Activated CD4-positive, alpha-beta memory T cell treated with anti-CD3 and anti-CD28 coated beads, Interleukin-2, amount 10 ng/mL, durations not matched to agents 7 days and 5 days (primary cell): ENCODE measurements around the gene AGAP1. TPM values are rescaled to one million over a fixed set of nuclear protein-coding genes. Genes with fewer than 3 reads are reported as not detected.
A peak's percentile ranks its signal among the peaks of the same experiment; 100 is the strongest.
"Not testable (repeated sequence)": the region's sequence is repeated elsewhere in the genome, so short reads cannot be mapped to it uniquely, and the experiment has no call there.

Experiments
- CTCF ChIA-PET: fragments of 350-600 bp; sonication (Branson Sonifier 250); formaldehyde crosslinking; loops from one replicate; lab custom pipeline; 2021; ENCODE audit warnings: antibody characterized with exemption, inconsistent platforms; lab: Charles Lee
- POLR2A ChIA-PET: fragments of 350-600 bp; sonication (Branson Sonifier 250); formaldehyde crosslinking; loops from one replicate; lab custom pipeline; 2021; ENCODE audit warnings: antibody characterized with exemption; lab: Charles Lee
- DNase-seq: peaks from one replicate; pipeline ENCODE4 v3.0.0-alpha.2; 2020
- H3K27ac Mint-ChIP-seq: one replicate; pipeline ENCODE4 v1.8.0; 2021; ENCODE audit warnings: mild to moderate bottlenecking, mixed read lengths
- H3K27me3 Mint-ChIP-seq: one replicate; pipeline ENCODE4 v1.8.0; 2021; ENCODE audit warnings: mixed read lengths
- H3K36me3 Mint-ChIP-seq: one replicate; pipeline ENCODE4 v1.8.0; 2021; ENCODE audit warnings: low read depth, mixed read lengths
- H3K4me1 Mint-ChIP-seq: one replicate; pipeline ENCODE4 v1.8.0; 2021; ENCODE audit warnings: mixed read lengths
- H3K4me3 Mint-ChIP-seq: one replicate; pipeline ENCODE4 v1.8.0; 2021; ENCODE audit warnings: mild to moderate bottlenecking, mixed read lengths
- H3K9me3 Mint-ChIP-seq: one replicate; pipeline ENCODE4 v1.8.0; 2021; ENCODE audit warnings: mixed read lengths
- total RNA-seq, 2 experiments: library from RNA; stranded (reverse); gene quantifications; one replicate each; pipeline ENCODE4 v1.2.3, GENCODE V29; 2021

The AGAP1 gene
- total RNA-seq, 2 experiments from 2014 or later = 1.1 to 1.2 TPM

DNA sequence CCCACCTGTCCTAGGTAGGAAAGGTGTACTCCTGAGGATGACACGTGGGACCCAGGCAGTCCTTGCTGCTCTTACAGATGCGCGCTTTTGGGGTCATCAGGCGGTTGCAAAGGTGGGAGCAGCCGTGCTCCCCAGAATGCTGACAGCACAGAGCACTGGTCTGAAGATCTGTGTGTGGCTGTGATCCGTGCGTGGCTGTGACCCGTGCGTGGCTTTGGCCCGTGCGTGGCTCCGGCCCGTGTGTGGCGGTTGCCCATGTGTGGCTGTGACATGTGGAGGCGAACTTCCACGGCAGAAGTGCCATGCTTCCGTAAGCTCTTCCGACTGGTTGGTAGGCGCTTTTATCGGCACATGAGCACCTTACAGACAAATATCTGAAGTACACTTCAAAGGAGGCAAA lies 270.0 kb downstream of the AGAP1 start:
- H3K9me3 Mint-ChIP-seq = no peaks in the 10 kb centered on the region
- DNase-seq = no peak
- ChIA-PET POLR2A (no interaction called here), CTCF (no interaction called here)
- no peak overlapping the region for H3K4me3 Mint-ChIP-seq
- H3K27me3 Mint-ChIP-seq = no peaks in the 10 kb centered on the region
- H3K4me1 Mint-ChIP-seq = no peaks in the 10 kb centered on the region
- H3K36me3 Mint-ChIP-seq = no peaks in the 10 kb centered on the region
- H3K27ac Mint-ChIP-seq = no peak overlapping the region

DNA sequence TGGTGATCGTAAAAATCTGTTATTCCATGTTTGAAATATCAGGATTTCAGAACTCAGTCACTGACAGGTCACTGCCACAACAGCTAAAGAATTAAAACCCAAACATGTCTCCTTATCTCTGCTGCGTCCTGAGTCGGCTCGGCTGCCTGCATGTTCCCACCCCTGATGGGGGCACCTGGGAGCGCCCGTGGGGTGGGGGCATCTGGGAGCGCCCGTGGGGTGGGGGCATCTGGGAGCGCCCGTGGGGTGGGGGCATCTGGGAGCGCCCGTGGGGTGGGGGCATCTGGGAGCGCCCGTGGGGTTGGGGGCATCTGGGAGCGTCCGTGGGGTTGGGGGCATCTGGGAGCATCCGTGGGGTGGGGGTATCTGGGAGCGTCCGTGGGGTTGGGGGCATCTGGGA lies 270.6 kb downstream of the AGAP1 start:
- DNase-seq, H3K4me3 Mint-ChIP-seq, H3K4me1 Mint-ChIP-seq, H3K27me3 Mint-ChIP-seq, CTCF ChIA-PET, POLR2A ChIA-PET, H3K36me3 Mint-ChIP-seq, H3K27ac Mint-ChIP-seq, H3K9me3 Mint-ChIP-seq: not testable (repeated sequence)

DNA sequence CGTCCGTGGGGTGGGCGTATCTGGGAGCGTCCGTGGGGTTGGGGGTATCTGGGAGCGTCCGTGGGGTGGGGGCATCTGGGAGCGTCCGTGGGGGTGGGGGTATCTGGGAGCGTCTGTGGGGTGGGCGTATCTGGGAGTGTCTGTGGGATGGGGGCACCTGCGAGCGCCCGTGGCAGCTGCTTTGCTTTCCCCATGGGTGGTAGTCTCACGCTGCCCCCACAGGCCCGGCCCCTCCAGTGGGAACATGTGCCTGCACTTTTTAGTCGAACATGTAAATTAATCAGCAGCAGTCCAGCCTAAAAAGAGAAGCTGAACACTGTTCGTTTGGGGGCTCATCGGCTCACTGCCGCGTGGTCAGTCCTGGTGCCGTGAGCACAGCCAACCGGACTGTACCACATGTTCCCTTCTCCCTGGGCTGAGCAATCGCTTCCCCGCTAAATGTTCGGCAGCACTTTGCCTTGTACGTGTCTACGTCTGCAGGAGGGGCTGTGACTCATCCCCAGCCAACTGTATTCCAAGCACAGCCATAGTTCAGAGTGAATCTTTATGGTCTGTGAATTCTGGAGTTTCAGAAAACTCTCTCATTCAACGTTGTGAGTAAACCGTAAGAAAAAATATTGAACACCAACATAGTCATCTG lies 271.5 kb downstream of the AGAP1 start:
- Mint-ChIP-seq H3K27me3 (no peaks in the 10 kb centered on the region), H3K36me3 (no peaks in the 10 kb centered on the region), H3K9me3 (no peaks in the 10 kb centered on the region), H3K4me1 (no peaks in the 10 kb centered on the region), H3K27ac (no peak overlapping the region), H3K4me3 (no peak overlapping the region)
- ChIA-PET POLR2A (no interaction called here), CTCF (interaction anchor here (0.7 to 2.5 kb wide), 9 partner anchors 9 to 416 kb away, joined by 3 to 23 read pairs (median 8); no protein-coding TSS in a partner anchor)
- DNase-seq = no peak

DNA sequence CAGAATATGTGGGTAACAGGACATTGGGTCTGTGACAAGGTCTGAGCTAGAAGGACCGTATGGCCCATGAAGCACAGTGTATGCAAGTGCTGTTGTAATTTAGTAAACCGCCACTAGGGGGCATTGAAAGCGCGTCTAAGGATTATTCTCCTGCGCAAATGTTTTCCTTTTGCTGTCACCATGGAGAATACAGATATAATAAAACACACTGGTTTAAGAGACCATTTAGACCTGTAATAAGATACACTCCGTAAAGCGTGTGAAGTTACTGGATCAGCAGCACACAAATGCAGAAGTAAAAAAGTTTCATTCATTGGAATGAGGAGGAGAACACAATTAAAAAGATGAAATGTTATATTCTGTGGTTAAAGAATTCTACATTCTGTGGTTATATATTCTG lies 272.4 kb downstream of the AGAP1 start:
- peak; percentile 51 for DNase-seq
- Mint-ChIP-seq H3K4me3 (no peak overlapping the region), H3K27me3 (no peaks in the 10 kb centered on the region), H3K9me3 (no peaks in the 10 kb centered on the region), H3K4me1 (no peaks in the 10 kb centered on the region), H3K36me3 (no peaks in the 10 kb centered on the region), H3K27ac (no peak overlapping the region)
- ChIA-PET CTCF (interaction anchor here (0.5 to 2.5 kb wide), 12 partner anchors 10 to 415 kb away, joined by 3 to 23 read pairs (median 7); no protein-coding TSS in a partner anchor), POLR2A (no interaction called here)

DNA sequence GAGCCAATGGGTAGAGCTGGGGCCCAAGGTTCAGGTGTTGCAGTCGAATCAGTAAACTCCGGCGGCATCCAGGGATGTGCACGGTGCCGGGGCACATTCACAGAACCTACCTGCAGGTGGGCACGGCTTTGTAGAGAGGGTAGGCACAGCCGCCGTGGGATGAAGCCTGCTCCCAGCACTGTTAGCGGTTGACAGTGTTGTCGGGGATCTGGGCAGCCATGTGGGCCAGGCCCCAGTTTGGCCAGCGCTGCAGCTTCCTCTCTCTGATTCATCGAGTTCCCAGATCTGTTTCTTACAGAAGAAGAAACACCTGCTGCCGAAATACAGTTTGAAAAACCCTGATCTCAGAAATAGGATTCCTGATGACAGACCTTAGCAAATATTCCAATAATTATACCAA lies 274.8 kb downstream of the AGAP1 start:
- H3K27ac Mint-ChIP-seq = no peak overlapping the region
- H3K4me1 Mint-ChIP-seq = no peaks in the 10 kb centered on the region
- H3K27me3 Mint-ChIP-seq = no peaks in the 10 kb centered on the region
- H3K36me3 Mint-ChIP-seq = no peaks in the 10 kb centered on the region
- DNase-seq = no peak
- ChIA-PET CTCF (no interaction called here), POLR2A (no interaction called here)
- H3K9me3 Mint-ChIP-seq = no peaks in the 10 kb centered on the region
- no peak overlapping the region for H3K4me3 Mint-ChIP-seq

DNA sequence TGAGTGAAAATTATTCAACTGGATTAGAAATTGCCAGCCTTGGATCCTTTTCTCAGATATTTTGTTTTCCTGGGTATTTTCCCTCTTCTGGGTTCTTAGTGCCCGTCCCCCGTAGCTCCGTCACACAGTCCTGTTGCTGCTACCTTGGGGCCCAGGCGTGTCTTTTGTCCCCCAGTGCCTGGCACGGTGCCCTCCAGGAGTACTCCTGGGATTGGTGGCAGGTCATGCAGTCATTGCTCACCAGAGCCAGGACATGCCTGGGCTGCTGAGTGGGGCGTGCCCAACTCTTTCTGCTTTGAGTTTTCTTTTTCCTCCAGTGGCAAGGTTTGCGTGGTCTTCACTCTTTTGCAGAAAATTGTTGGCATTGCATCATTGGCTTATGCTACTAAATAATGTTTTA lies 275.2 kb downstream of the AGAP1 start:
- ChIA-PET CTCF (no interaction called here), POLR2A (no interaction called here)
- no peaks in the 10 kb centered on the region for H3K36me3 Mint-ChIP-seq
- H3K4me1 Mint-ChIP-seq = no peaks in the 10 kb centered on the region
- H3K4me3 Mint-ChIP-seq = no peak overlapping the region
- no peak for DNase-seq
- H3K9me3 Mint-ChIP-seq = no peaks in the 10 kb centered on the region
- no peak overlapping the region for H3K27ac Mint-ChIP-seq
- H3K27me3 Mint-ChIP-seq = no peaks in the 10 kb centered on the region

DNA sequence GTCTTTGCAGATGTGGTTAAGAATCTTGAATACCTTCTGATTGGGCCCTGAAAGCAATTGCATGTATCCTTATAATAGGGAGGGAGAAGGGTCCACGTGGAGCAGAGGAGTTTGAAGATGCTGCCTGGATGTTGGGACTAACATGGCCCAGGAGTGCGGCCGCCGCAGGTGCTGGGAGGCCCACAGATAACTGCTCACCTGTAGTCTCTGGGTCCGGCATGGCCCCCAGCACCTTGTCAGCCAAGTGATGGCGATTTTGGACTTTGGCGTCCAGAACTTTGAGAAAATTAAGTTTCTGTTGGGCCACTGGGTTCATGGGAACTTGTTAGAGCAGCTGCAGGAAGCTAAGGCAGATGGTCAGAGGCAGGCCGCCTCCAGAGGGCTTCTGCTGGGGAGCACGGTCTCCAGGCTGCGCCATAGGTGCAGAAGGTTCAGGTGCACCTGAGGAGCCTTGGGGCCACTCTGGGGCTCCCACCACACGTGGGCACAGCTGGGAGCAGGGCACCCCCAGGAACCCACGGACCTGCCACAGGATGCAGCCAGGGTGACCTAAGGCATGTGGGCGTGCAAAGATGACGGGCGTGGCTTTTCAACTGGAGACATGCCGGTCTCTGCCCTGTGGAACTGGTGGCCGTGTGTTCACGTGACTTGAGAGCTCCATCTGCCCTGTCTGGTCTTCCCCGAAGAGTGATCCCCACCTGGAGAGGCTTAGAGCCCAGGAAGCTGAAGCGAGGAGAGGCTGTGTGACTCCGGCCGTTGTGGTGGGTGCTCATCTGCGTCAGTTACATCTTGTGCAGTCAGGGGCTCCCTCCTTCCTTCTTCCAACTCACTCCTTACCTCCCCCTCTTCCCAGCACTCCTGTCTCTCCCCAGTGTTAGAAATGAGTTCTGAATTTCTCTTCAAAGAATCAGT lies 277.3 kb downstream of the AGAP1 start:
- POLR2A ChIA-PET = no interaction called here
- DNase-seq = no peak
- H3K27me3 Mint-ChIP-seq = no peaks in the 10 kb centered on the region
- no peaks in the 10 kb centered on the region for H3K9me3 Mint-ChIP-seq
- H3K27ac Mint-ChIP-seq = no peak overlapping the region
- H3K4me3 Mint-ChIP-seq = no peak overlapping the region
- CTCF ChIA-PET = interaction anchor here (0.6 to 1.8 kb wide), 3 partner anchors 8 to 146 kb away, joined by 3 to 10 read pairs (median 10); no protein-coding TSS in a partner anchor
- H3K4me1 Mint-ChIP-seq = no peaks in the 10 kb centered on the region
- H3K36me3 Mint-ChIP-seq = no peaks in the 10 kb centered on the region

DNA sequence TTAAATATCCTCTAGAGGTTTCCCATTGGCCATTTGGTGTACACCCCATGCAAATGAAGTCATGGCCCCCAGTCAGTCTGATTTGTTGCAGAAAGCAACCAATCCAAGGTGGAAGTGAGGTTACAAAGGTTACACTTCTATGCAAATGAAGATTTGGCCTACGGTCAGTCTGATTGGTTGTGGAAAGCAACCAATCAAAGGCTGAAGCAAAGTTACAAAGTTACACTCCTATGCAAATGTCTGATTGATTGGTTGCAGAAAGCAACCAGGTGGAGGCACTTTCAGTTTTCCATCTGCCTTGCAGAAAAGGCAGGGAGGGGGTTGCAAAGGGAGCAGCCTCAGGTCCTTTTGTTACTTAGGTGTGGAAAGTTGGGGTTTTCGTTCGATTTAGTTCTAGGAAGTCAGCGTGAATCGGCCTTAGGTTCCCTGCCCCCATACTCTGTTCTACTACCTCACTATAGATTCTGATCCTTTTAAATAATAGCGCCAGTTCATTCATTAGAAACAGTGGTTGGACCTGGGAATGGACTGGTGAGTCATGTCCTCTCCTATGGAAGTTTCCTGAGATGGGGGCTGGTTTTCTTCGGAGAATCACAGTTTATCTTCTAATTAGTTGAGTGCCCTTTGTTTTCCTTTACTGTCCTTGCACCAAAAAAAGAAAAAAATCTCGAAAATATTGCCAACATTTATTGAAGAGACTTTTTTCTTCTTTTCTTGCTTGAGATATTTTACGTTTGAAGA lies 279.5 kb downstream of the AGAP1 start:
- no peaks in the 10 kb centered on the region for H3K36me3 Mint-ChIP-seq
- no peak overlapping the region for H3K27ac Mint-ChIP-seq
- ChIA-PET POLR2A (no interaction called here), CTCF (no interaction called here)
- H3K9me3 Mint-ChIP-seq = no peaks in the 10 kb centered on the region
- no peaks in the 10 kb centered on the region for H3K27me3 Mint-ChIP-seq
- no peaks in the 10 kb centered on the region for H3K4me1 Mint-ChIP-seq
- no peak overlapping the region for H3K4me3 Mint-ChIP-seq
- no peak for DNase-seq

DNA sequence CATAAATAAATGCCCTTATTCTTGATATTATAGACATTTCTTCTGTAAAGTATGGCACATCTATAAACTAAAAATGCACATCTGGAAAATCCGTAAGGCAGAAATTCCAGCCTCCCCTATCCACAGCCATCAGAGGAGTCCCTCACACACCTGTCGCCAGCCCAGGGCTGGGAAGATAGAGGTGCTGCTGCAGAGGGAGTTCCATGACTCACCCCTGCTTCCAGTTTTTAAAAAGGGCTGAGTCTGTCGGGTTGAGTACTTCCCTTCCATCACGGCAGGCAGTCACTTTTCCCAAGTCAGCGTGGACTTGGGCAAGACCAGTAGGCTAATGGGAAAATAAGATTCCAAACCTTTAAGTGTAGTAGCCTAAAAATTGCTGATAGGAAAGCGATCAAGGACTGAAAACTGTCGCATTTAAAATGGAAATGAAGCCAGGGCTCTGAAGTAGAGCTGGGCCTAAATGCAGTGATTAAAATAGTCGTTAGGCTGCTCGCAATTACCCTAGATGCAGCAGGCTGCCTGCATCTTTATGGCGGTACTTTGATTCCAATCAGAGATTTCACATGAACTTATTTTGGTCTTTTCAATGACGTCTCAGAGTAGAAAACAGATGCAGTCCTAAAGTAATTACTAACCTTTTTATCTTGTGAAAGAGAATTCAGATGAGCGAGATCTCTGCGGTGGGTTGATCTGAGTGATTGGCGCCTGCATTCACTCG lies 280.5 kb downstream of the AGAP1 start:
- no peak overlapping the region for H3K27ac Mint-ChIP-seq
- H3K36me3 Mint-ChIP-seq = no peaks in the 10 kb centered on the region
- no peaks in the 10 kb centered on the region for H3K4me1 Mint-ChIP-seq
- ChIA-PET POLR2A (no interaction called here), CTCF (no interaction called here)
- no peak overlapping the region for H3K4me3 Mint-ChIP-seq
- H3K27me3 Mint-ChIP-seq = no peaks in the 10 kb centered on the region
- H3K9me3 Mint-ChIP-seq = no peaks in the 10 kb centered on the region
- no peak for DNase-seq

DNA sequence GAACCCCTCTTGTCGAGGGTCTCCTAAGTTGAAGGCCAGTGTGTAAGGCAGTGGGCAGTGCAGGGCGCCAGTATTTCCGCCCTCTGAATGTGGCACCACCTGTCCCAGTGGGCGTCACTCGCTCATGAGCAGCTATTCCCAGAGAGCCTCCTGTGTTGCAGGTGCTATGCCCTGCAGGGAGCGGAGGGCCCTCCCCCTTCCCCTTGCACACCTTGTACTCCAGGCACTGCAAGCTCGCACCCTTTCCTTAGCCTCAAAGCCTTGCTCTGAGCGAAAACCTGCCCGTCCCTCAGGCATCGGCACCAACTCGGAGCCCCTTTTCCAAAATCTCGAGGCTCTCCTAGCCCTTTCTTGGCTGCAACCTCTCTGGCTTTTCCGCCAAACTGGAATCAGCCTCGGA lies 282.7 kb downstream of the AGAP1 start:
- H3K9me3 Mint-ChIP-seq = no peaks in the 10 kb centered on the region
- H3K4me3 Mint-ChIP-seq = no peak overlapping the region
- no peaks in the 10 kb centered on the region for H3K27me3 Mint-ChIP-seq
- no peak for DNase-seq
- ChIA-PET CTCF (no interaction called here), POLR2A (no interaction called here)
- H3K4me1 Mint-ChIP-seq = no peaks in the 10 kb centered on the region
- no peaks in the 10 kb centered on the region for H3K36me3 Mint-ChIP-seq
- no peak overlapping the region for H3K27ac Mint-ChIP-seq

DNA sequence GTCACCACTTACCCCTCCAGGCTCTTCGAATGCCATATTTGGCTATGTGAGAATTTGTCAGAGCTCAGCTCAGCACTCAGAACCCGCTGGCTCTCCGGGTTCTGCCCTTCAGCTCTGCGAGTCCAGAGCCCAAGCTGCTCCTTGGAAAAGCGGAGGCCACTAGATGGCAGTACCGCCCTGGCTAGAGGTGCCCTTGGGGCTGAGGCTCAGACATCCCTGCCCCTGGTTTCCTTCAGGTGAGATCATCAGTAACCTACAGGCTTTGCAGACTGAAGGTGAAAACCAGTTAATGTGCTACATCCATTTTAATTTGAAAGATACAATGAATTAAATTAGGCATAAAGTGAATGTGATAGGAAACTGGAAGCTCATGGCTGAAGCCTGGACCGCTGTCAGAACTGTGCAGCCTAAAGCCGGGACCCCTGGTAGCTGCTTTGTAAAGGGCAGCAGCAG lies 285.6 kb downstream of the AGAP1 start:
- Mint-ChIP-seq H3K4me3 (no peak overlapping the region), H3K27ac (no peak overlapping the region), H3K27me3 (peaks cover 7% of the 10 kb centered on the region), H3K4me1 (no peaks in the 10 kb centered on the region), H3K9me3 (no peaks in the 10 kb centered on the region), H3K36me3 (no peaks in the 10 kb centered on the region)
- ChIA-PET POLR2A (no interaction called here), CTCF (interaction anchor here (0.6 to 4.8 kb wide), 18 partner anchors 9 to 408 kb away, joined by 3 to 56 read pairs (median 4); no protein-coding TSS in a partner anchor)
- peak; percentile 69 for DNase-seq

DNA sequence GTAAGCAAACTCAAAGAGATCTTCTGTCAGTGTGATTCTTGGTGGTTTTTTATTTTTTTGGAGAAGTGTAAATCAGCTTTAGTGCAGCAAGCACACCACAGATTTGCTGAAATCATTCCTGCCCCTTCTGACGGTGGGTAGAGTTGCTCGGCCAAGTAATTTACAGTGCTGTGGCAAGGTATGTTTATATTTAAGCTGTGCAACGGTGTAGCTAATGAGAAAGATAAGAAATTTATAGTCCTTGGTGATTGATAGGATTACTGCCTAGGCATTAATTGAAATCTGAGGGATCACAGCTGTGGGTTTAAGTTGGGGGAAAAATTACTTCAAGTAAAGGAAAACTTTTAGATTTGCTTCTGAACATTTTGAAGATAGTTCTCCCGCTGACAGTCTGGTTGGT lies 286.6 kb downstream of the AGAP1 start:
- H3K4me1 Mint-ChIP-seq = no peaks in the 10 kb centered on the region
- H3K36me3 Mint-ChIP-seq = no peaks in the 10 kb centered on the region
- ChIA-PET POLR2A (no interaction called here), CTCF (interaction anchor here (0.6 to 4.8 kb wide), 10 partner anchors 9 to 407 kb away, joined by 3 to 56 read pairs (median 6); no protein-coding TSS in a partner anchor)
- no peak for DNase-seq
- H3K4me3 Mint-ChIP-seq = no peak overlapping the region
- no peaks in the 10 kb centered on the region for H3K9me3 Mint-ChIP-seq
- peaks cover 7% of the 10 kb centered on the region for H3K27me3 Mint-ChIP-seq
- H3K27ac Mint-ChIP-seq = no peak overlapping the region
